NCI-H526 treated with DMSO at 0.1 percent for 48 hours (cell line): ENCODE data around the gene PDCD11.
A peak's percentile ranks its signal among the peaks of the same experiment; 100 is the strongest.
"Not testable (repeated sequence)": the region's sequence is repeated elsewhere in the genome, so short reads cannot be mapped to it uniquely, and the experiment has no call there.

Experiments used
- DNase-seq: peaks from one replicate; lab custom pipeline; 2025; lab: John Stamatoyannopoulos, UW

Gene PDCD11

GRCh38 chr10:103475437-103475836 lies 79.0 kb downstream of the PDCD11 start:
- DNase-seq = no peak

GRCh38 chr10:103476046-103476768 lies 79.8 kb downstream of the PDCD11 start:
- no peak for DNase-seq

GRCh38 chr10:103478671-103479070 lies 82.2 kb downstream of the PDCD11 start:
- DNase-seq = no peak

- no peak for DNase-seq
These were observed 82.7 kb downstream of the PDCD11 start, which contains the start of gene CALHM3 for GRCh38 chr10:103479135-103479534. Gene CALHM3, minus strand, starts transcription at chr10:103479240. Its CDS starts 208 bp downstream, at chr10:103479032.

GRCh38 chr10:103480521-103480920 lies 84.1 kb downstream of the PDCD11 start:
- no peak for DNase-seq

- DNase-seq = peak; percentile 55
These were observed 85.6 kb downstream of the PDCD11 start for GRCh38 chr10:103481974-103482531.

- not testable (repeated sequence) for DNase-seq
These were observed 90.4 kb downstream of the PDCD11 start for GRCh38 chr10:103486635-103487409.

- no peak for DNase-seq
These were observed 90.9 kb downstream of the PDCD11 start for GRCh38 chr10:103487410-103487708.

- DNase-seq = no peak
These were observed 94.5 kb downstream of the PDCD11 start for GRCh38 chr10:103490986-103491314.

GRCh38 chr10:103491729-103492364 lies 95.4 kb downstream of the PDCD11 start:
- DNase-seq = no peak

GRCh38 chr10:103492655-103493261 lies 96.3 kb downstream of the PDCD11 start:
- no peak for DNase-seq

- no peak for DNase-seq
These were observed 97.0 kb downstream of the PDCD11 start, which contains the start of gene NEURL1 for GRCh38 chr10:103493362-103493915. Gene NEURL1, plus strand, starts transcription at chr10:103493705. Its CDS starts 683 bp downstream, at chr10:103494388.

GRCh38 chr10:103493916-103494877 lies 97.8 kb downstream of the PDCD11 start:
- DNase-seq = no peak

GRCh38 chr10:103495321-103495720 lies 98.9 kb downstream of the PDCD11 start:
- no peak for DNase-seq
